ENCODE data around the gene LRP1B. TPM values are rescaled to one million over a fixed set of nuclear protein-coding genes. Genes with fewer than 3 reads are reported as not detected.

The LRP1B gene
- total RNA-seq, 1 donor from 2014 or later, result 1.7 TPM

DNA sequence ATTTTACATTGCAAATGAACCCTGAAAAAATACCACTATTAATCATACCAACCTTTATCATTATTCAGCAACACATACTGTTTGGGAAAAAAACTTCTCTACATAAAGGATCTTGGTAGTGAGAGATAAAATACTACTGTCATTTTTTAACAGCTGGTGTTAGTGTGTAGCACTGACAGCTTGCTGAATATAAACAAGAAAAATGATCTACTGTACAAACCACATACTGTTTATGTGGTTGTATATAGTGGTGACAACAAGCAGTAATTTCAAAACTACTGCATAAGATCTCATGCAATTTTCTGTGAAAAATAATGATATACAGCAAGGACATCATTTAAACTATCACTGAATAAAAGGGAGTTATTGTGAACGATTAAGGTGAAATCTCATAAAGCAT is 601.2 kb downstream of the LRP1B start:
- TF ChIP-seq, protein P1, sequence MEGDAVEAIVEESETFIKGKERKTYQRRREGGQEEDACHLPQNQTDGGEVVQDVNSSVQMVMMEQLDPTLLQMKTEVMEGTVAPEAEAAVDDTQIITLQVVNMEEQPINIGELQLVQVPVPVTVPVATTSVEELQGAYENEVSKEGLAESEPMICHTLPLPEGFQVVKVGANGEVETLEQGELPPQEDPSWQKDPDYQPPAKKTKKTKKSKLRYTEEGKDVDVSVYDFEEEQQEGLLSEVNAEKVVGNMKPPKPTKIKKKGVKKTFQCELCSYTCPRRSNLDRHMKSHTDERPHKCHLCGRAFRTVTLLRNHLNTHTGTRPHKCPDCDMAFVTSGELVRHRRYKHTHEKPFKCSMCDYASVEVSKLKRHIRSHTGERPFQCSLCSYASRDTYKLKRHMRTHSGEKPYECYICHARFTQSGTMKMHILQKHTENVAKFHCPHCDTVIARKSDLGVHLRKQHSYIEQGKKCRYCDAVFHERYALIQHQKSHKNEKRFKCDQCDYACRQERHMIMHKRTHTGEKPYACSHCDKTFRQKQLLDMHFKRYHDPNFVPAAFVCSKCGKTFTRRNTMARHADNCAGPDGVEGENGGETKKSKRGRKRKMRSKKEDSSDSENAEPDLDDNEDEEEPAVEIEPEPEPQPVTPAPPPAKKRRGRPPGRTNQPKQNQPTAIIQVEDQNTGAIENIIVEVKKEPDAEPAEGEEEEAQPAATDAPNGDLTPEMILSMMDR (IDR thresholded peaks at IDR 0.05; ENCODE audit: unreplicated experiment), result no peak
- Mint-ChIP-seq H3K27me3 (ENCODE audit: low read depth) (no peaks in the 10 kb centered on the region), H3K36me3 (no peaks in the 10 kb centered on the region), H3K4me1 (peaks cover 8% of the 10 kb centered on the region), H3K4me3 (no peak overlapping the region), H3K9me3 (no peaks in the 10 kb centered on the region), H3K27ac (no peak overlapping the region)
- DNase-seq (ENCODE audit: low spot score in 2 of 2, unreplicated experiment in 2 of 2), result no peak

GRCh38 chr2:141528990-141529389 is 601.8 kb downstream of the LRP1B start:
- no peaks in the 10 kb centered on the region for H3K9me3 Mint-ChIP-seq

GRCh38 chr2:141526760-141527159 is 604.1 kb downstream of the LRP1B start:
- Mint-ChIP-seq H3K27me3 (ENCODE audit: low read depth) (no peaks in the 10 kb centered on the region), H3K27ac (no peak overlapping the region), H3K4me1 (peaks cover 7% of the 10 kb centered on the region), H3K4me3 (no peak overlapping the region), H3K9me3 (no peaks in the 10 kb centered on the region), H3K36me3 (no peaks in the 10 kb centered on the region)
- DNase-seq (ENCODE audit: low spot score in 2 of 2, unreplicated experiment in 2 of 2), result no peak
- TF ChIP-seq, protein P1 (IDR thresholded peaks at IDR 0.05; ENCODE audit: unreplicated experiment), result no peak

More at GRCh38 chr2:141528990-141529389, 601.8 kb downstream of the LRP1B start:
- H3K36me3 Mint-ChIP-seq, result no peaks in the 10 kb centered on the region
- no peak overlapping the region for H3K4me3 Mint-ChIP-seq
- H3K27ac Mint-ChIP-seq, result no peak overlapping the region
- TF ChIP-seq, protein P1 (IDR thresholded peaks at IDR 0.05; ENCODE audit: unreplicated experiment), result no peak
- H3K27me3 Mint-ChIP-seq (ENCODE audit: low read depth), result no peaks in the 10 kb centered on the region
- DNase-seq (ENCODE audit: low spot score in 2 of 2, unreplicated experiment in 2 of 2), result no peak
- H3K4me1 Mint-ChIP-seq, result peaks cover 8% of the 10 kb centered on the region

DNA sequence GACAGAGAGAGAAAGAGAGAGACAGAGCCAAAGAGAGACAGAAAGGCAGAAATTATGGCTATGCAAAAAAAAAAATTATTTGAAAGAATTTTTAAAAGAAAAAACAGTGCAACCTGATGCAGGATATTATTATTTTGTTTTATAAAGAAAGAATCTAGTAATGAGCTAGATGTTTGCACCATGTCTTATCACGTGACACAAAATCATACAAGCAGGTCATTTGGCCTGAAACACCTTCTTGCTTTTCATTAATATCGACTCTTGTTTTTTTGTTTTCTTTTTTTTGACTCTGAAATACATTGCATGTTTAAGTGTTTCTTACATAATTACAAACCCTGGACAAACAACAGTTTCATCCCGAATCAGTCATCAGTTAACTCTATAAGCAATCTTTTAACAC is 606.0 kb downstream of the LRP1B start:
- no peak for DNase-seq (ENCODE audit: low spot score in 2 of 2, unreplicated experiment in 2 of 2)
- Mint-ChIP-seq H3K27ac (no peak overlapping the region), H3K4me3 (no peak overlapping the region), H3K9me3 (no peaks in the 10 kb centered on the region), H3K4me1 (peaks cover 6% of the 10 kb centered on the region), H3K27me3 (ENCODE audit: low read depth) (no peaks in the 10 kb centered on the region), H3K36me3 (no peaks in the 10 kb centered on the region)
- TF ChIP-seq, protein P1 (IDR thresholded peaks at IDR 0.05; ENCODE audit: unreplicated experiment), result no peak

- Mint-ChIP-seq H3K4me1 (peaks cover 1% of the 10 kb centered on the region), H3K4me3 (no peak overlapping the region), H3K27ac (no peak overlapping the region), H3K27me3 (ENCODE audit: low read depth) (no peaks in the 10 kb centered on the region), H3K36me3 (no peaks in the 10 kb centered on the region), H3K9me3 (no peaks in the 10 kb centered on the region)
- TF ChIP-seq, protein P1 (IDR thresholded peaks at IDR 0.05; ENCODE audit: unreplicated experiment), result no peak
- DNase-seq (ENCODE audit: low spot score in 2 of 2, unreplicated experiment in 2 of 2), result no peak
These were observed 607.6 kb downstream of the LRP1B start for GRCh38 chr2:141523199-141523598.

DNA sequence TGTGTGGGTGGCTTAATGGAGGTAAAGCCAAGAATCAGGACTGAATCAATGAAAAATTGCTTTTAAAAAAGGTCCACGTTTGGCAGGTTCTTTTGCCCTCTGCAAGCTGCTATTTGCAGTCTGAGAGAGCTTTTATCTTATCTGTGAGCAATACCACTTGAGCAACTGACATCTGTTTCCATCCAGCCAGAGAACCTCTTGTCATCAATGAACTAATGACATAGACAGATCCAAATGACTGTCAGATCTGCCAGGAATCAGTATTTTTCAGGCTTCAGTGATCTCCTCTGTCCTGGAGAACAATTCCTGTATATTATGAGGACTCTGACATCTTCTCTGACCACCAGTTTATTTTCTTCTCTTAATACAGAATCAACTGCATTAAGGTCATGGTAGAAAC is 608.1 kb downstream of the LRP1B start:
- Mint-ChIP-seq H3K27ac (no peak overlapping the region), H3K4me3 (no peak overlapping the region), H3K27me3 (ENCODE audit: low read depth) (no peaks in the 10 kb centered on the region), H3K36me3 (no peaks in the 10 kb centered on the region), H3K9me3 (peaks cover 4% of the 10 kb centered on the region), H3K4me1 (peaks cover 1% of the 10 kb centered on the region)
- TF ChIP-seq, protein P1 (IDR thresholded peaks at IDR 0.05; ENCODE audit: unreplicated experiment), result no peak
- DNase-seq (ENCODE audit: low spot score in 2 of 2, unreplicated experiment in 2 of 2), result no peak
